ENCODE measurements around the gene PRSS37. TPM values are rescaled to one million over a fixed set of nuclear protein-coding genes. Genes with fewer than 3 reads are reported as not detected.
"Not testable (repeated sequence)": the region's sequence is repeated elsewhere in the genome, so short reads cannot be mapped to it uniquely, and the experiment has no call there.

The PRSS37 gene
- total RNA-seq, 2 experiments from 2014 or later = not detected

- H3K4me3 Mint-ChIP-seq = no peak overlapping the region
- no peaks in the 10 kb centered on the region for H3K36me3 Mint-ChIP-seq (ENCODE audit: low read depth)
- H3K4me1 Mint-ChIP-seq (ENCODE audit: low read depth) = no peaks in the 10 kb centered on the region
- H3K27me3 Mint-ChIP-seq = no peaks in the 10 kb centered on the region
- no peak for TF ChIP-seq CTCF (IDR thresholded peaks at IDR 0.05)
- H3K9me3 Mint-ChIP-seq = no peaks in the 10 kb centered on the region
- CTCF ChIA-PET = interaction anchor here (1.1 kb wide), 1 partner anchor 135 kb away, joined by 3 read pairs; no protein-coding TSS in a partner anchor
- DNase-seq (no peak), ATAC-seq (no peak)
- H3K27ac Mint-ChIP-seq = no peak overlapping the region
- POLR2A ChIA-PET = no interaction called here
- intact Hi-C loops (cut with micrococcal nuclease) = no loop called here
Measured at GRCh38 chr7:141840708-141841107, 577 bp downstream of the PRSS37 start.

DNA sequence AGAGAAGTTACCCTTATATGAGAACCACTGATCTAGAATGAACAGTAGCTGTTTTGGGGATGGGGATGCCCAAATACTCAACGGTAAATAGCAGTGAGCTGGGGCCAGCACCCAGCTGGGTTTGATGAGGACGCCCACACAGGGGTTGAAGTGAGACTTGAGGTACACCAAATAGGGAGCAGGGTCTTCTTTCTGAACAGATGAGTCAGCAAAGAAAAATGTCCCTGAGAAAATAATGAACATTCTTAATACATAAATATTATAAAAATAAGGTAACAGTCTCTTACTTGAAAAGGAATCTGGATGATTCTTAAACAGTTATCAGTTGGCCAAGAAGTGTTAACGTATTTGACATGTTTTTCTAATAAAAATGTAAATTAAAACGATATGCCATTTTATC lies 2.0 kb downstream of the PRSS37 start:
- no peaks in the 10 kb centered on the region for H3K9me3 Mint-ChIP-seq
- intact Hi-C loops (cut with micrococcal nuclease) = no loop called here
- POLR2A ChIA-PET = no interaction called here

DNA sequence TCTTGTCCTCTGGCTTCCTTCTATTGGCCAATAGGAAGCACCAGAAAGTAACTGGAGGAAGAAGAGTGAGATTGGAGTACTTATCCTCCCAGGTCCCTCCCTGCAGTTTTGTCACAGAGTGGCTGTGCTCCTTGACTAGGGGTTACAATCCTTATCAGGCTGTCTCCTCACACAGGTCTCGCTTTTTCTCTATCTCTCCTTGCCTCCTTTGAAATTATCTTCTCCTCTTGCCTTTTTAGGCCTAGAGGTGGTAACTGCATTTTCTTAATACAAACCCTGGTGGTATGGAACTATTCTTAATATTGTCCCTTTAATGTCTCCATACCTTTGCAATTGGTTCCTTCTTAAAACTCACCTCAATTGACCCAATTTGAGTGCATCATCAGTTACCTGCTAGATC lies 2.7 kb downstream of the PRSS37 start:
- Mint-ChIP-seq H3K27ac (no peak overlapping the region), H3K4me1 (ENCODE audit: low read depth) (no peaks in the 10 kb centered on the region), H3K4me3 (no peak overlapping the region), H3K36me3 (ENCODE audit: low read depth) (no peaks in the 10 kb centered on the region), H3K27me3 (no peaks in the 10 kb centered on the region), H3K9me3 (no peaks in the 10 kb centered on the region)
- ChIA-PET POLR2A (no interaction called here), CTCF (no interaction called here)
- intact Hi-C loops (cut with micrococcal nuclease) = no loop called here
- ATAC-seq = no peak
- TF ChIP-seq CTCF (IDR thresholded peaks at IDR 0.05) = no peak
- DNase-seq = no peak

More for the DNA sequence above, 2.0 kb downstream of the PRSS37 start:
- Mint-ChIP-seq H3K27ac (no peak overlapping the region), H3K27me3 (no peaks in the 10 kb centered on the region), H3K4me3 (no peak overlapping the region), H3K4me1 (ENCODE audit: low read depth) (no peaks in the 10 kb centered on the region), H3K36me3 (ENCODE audit: low read depth) (no peaks in the 10 kb centered on the region)
- DNase-seq = no peak
- no peak for ATAC-seq
- TF ChIP-seq CTCF (IDR thresholded peaks at IDR 0.05) = no peak
- CTCF ChIA-PET = no interaction called here

DNA sequence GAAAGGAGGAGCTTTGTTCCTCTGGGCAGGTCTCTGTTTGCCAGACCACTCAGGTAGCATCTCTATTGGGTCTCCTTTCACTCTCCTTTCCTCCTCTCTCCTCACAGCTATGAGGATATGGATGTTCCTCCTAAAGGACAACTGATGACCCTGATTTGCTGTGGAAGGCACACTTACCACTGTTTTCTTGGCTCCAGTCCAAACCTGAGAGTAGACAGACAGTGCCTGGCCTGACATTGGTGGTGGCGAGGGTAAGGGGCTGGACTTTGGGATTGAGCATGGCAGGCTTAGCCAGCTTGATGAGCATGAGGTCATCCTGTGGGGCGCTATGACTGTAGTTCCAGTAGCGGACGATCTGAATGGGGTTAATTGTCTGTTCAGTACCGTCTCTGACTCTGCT lies 3.6 kb downstream of the PRSS37 start:
- ChIA-PET POLR2A (no interaction called here), CTCF (no interaction called here)
- no peaks in the 10 kb centered on the region for H3K4me1 Mint-ChIP-seq (ENCODE audit: low read depth)
- no peaks in the 10 kb centered on the region for H3K27me3 Mint-ChIP-seq
- no peaks in the 10 kb centered on the region for H3K36me3 Mint-ChIP-seq (ENCODE audit: low read depth)
- no peak for ATAC-seq
- H3K27ac Mint-ChIP-seq = no peak overlapping the region
- no peaks in the 10 kb centered on the region for H3K9me3 Mint-ChIP-seq
- no peak overlapping the region for H3K4me3 Mint-ChIP-seq
- intact Hi-C loops (cut with micrococcal nuclease) = no loop called here
- no peak for DNase-seq
- no peak for TF ChIP-seq CTCF (IDR thresholded peaks at IDR 0.05)

DNA sequence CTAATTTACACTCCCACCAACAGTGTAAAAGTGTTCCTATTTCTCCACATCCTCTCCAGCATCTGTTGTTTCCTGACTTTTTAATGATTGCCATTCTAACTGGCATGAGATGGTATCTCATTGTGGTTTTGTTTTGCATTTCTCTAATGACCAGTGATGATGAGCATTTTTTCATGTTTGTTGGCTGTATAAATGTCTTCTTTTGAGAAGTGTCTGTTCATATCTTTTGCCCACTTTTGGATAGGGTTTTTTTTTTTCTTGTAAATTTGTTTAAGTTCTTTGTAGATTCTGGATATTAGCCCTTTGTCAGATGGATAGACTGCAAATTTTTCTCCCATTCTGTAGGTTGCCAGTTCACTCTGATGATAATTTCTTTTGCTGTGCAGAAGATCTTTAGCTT lies 18.9 kb downstream of the PRSS37 start:
- CTCF ChIA-PET; ATAC-seq; POLR2A ChIA-PET; H3K27ac Mint-ChIP-seq; H3K4me1 Mint-ChIP-seq (ENCODE audit: low read depth); DNase-seq; H3K4me3 Mint-ChIP-seq; intact Hi-C loops (cut with micrococcal nuclease); H3K27me3 Mint-ChIP-seq: not testable (repeated sequence)
- H3K9me3 Mint-ChIP-seq = peaks cover 40% of the 10 kb centered on the region
- H3K36me3 Mint-ChIP-seq (ENCODE audit: low read depth) = peaks cover 31% of the 10 kb centered on the region

DNA sequence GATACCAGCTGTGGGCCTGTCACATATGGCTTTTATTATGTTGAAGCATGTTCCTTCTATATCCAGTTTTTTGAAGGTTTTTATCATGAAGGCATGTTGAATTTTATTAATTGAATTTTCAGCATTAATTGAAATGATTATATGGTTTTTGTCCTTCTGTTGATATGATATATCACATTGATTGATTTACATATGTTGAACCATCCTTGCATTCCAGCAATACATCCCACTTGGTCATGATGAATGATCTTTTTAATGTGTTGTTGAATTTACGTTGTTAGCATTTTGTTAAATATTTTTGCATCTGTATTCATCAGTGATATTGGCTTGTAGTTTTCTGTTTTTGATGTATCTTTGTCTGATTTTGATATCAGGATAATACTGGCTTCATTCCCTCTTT lies 21.2 kb downstream of the PRSS37 start:
- Mint-ChIP-seq H3K4me3 (no peak overlapping the region), H3K36me3 (ENCODE audit: low read depth) (peaks cover 29% of the 10 kb centered on the region), H3K27ac (no peak overlapping the region), H3K27me3 (no peaks in the 10 kb centered on the region), H3K4me1 (ENCODE audit: low read depth) (no peaks in the 10 kb centered on the region), H3K9me3 (peaks cover 45% of the 10 kb centered on the region)
- CTCF ChIA-PET = no interaction called here
- no peak for TF ChIP-seq CTCF (IDR thresholded peaks at IDR 0.05)
- POLR2A ChIA-PET = no interaction called here
- no peak for DNase-seq
- intact Hi-C loops (cut with micrococcal nuclease) = no loop called here
- ATAC-seq = no peak
